Measurements from ENCODE around the gene COL23A1. TPM values are rescaled to one million over a fixed set of nuclear protein-coding genes. Genes with fewer than 3 reads are reported as not detected.
"Not testable (repeated sequence)": the region's sequence is repeated elsewhere in the genome, so short reads cannot be mapped to it uniquely, and the experiment has no call there.

COL23A1 gene
- total and polyA plus RNA-seq, 3 experiments from 2014 or later: 0.20 to 0.28 TPM; not detected in 1

DNA sequence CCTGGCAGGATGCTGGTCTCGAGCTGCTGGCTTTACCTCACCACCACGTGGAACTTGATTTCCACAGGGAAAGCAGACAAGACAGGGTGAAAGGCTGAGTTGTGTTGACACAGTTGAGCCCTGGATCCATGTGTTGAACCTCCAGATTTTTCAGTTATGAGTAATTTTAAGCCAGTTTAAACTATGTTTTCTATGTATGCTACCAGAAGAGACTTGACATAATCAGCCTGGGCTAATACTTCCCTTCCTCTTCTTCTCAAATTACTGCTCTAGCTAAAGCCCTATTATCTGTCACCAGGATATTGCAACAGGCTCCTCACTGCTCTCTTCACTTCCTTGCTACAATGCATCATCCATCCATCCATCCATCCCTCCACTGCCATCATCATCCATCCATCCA lies 345.6 kb downstream of the COL23A1 start:
- H3K4me1 ChIP-seq (ENCODE audit: insufficient read depth, low read length): peaks cover 32% of the 10 kb centered on the region
- H3K4me1 Mint-ChIP-seq: peaks cover 28 to 58% (median 39%) of the 10 kb centered on the region in 3 donors

DNA sequence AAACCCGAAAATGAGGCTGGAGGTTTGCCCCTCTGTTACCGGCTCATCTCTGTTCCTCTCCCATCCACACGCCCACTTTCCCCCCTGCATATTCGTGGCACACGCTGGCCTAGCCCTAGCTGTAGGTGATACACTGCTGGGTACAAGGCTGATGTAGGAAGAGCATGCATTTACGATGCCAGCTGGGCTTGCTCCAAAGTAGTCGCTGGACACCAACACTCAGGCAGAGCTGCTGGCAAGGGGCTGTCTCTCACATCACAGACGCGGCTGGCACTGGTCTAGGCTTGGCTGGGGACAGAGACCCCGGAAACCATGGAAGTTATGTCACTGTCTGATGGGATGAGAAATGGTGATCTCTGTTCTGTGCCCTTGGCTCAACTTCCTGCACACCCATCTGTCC lies 347.8 kb downstream of the COL23A1 start:
- DNase-seq: peak in 1 of 5 donors; percentile 44
- Mint-ChIP-seq H3K4me1 (peaks cover 34 to 57% (median 40%) of the 10 kb centered on the region in 3 donors), H3K27me3 (no peaks in the 10 kb centered on the region), H3K36me3 (no peaks in the 10 kb centered on the region), H3K27ac (peak overlapping the region in 7 of 8 donors; percentile 11 to 93 (median 53)), H3K9me3 (no peaks in the 10 kb centered on the region), H3K4me3 (peak overlapping the region in 2 of 7 donors; percentile 9 to 16)
- Histone ChIP-seq H3K4me3 (ENCODE audit: low read length) (no peak overlapping the region), H3K27ac (ENCODE audit: low read depth, low read length) (no peak overlapping the region), H3K36me3 (ENCODE audit: insufficient read depth, low read length) (no peaks in the 10 kb centered on the region), H3K27me3 (ENCODE audit: insufficient read depth, low read length, poor library complexity, severe bottlenecking) (no peaks in the 10 kb centered on the region), H3K9me3 (ENCODE audit: low read length) (no peaks in the 10 kb centered on the region), H3K4me1 (ENCODE audit: insufficient read depth, low read length) (peaks cover 37% of the 10 kb centered on the region)
- POLR2A ChIA-PET: no interaction called here
- CTCF ChIA-PET: no interaction called here

More for the DNA sequence above, 345.6 kb downstream of the COL23A1 start:
- no peaks in the 10 kb centered on the region for H3K9me3 ChIP-seq (ENCODE audit: low read length)
- Mint-ChIP-seq H3K27ac (peak overlapping the region in 1 of 8 donors; percentile 46), H3K4me3 (no peak overlapping the region), H3K36me3 (no peaks in the 10 kb centered on the region), H3K9me3 (peaks cover 0 to 2% (median 0%) of the 10 kb centered on the region in 5 donors), H3K27me3 (peaks cover 0 to 3% of the 10 kb centered on the region in 2 donors)
- H3K36me3 ChIP-seq (ENCODE audit: insufficient read depth, low read length): no peaks in the 10 kb centered on the region
- CTCF ChIA-PET: interaction anchor here (1.5 kb wide), 1 partner anchor 13 kb away, joined by 6 read pairs; no protein-coding TSS in a partner anchor
- POLR2A ChIA-PET: no interaction called here
- H3K4me3 ChIP-seq (ENCODE audit: low read length): no peak overlapping the region
- H3K27me3 ChIP-seq (ENCODE audit: insufficient read depth, low read length, poor library complexity, severe bottlenecking): no peaks in the 10 kb centered on the region
- H3K27ac ChIP-seq (ENCODE audit: low read depth, low read length): no peak overlapping the region
- no peak for DNase-seq

DNA sequence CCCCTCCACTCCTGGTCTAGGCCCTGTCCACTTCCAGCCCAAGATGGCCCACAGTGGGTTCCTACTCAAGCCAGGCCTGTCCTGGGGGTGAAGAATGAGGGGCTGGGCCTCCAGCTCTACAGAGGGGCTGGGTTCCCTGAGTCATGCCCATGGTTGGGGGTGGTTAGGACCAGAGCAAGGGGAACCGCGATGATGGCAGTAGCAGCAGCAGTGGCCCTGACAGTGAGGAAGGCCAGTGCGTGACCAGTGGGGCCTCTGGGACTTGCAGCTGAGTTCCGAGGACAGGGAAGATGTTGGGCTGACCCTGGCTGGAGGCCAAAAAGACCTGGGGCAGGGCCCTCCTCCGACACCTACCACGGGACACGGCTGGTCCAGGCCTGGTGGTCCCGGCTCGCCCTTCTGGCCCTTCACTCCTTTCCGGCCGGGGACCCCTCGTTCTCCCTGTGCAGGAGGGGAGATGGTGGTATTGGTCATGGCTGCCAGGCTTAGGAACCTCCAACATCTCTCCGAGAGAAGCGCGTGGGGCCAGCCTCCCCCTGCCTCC lies 348.4 kb downstream of the COL23A1 start:
- H3K27me3 ChIP-seq (ENCODE audit: insufficient read depth, low read length, poor library complexity, severe bottlenecking): no peaks in the 10 kb centered on the region
- ChIA-PET POLR2A (no interaction called here), CTCF (no interaction called here)
- DNase-seq: no peak
- H3K4me1 ChIP-seq (ENCODE audit: insufficient read depth, low read length): peaks cover 44% of the 10 kb centered on the region
- H3K27me3 Mint-ChIP-seq: no peaks in the 10 kb centered on the region
- H3K36me3 ChIP-seq (ENCODE audit: insufficient read depth, low read length): no peaks in the 10 kb centered on the region
- no peak overlapping the region for H3K4me3 Mint-ChIP-seq
- H3K4me3 ChIP-seq (ENCODE audit: low read length): no peak overlapping the region
- no peaks in the 10 kb centered on the region for H3K36me3 Mint-ChIP-seq
- peaks cover 40 to 61% (median 43%) of the 10 kb centered on the region in 3 donors for H3K4me1 Mint-ChIP-seq
- no peaks in the 10 kb centered on the region for H3K9me3 ChIP-seq (ENCODE audit: low read length)
- H3K27ac ChIP-seq (ENCODE audit: low read depth, low read length): no peak overlapping the region
- no peaks in the 10 kb centered on the region for H3K9me3 Mint-ChIP-seq
- H3K27ac Mint-ChIP-seq: peak overlapping the region in 4 of 8 donors; percentile 12 to 97 (median 88)

DNA sequence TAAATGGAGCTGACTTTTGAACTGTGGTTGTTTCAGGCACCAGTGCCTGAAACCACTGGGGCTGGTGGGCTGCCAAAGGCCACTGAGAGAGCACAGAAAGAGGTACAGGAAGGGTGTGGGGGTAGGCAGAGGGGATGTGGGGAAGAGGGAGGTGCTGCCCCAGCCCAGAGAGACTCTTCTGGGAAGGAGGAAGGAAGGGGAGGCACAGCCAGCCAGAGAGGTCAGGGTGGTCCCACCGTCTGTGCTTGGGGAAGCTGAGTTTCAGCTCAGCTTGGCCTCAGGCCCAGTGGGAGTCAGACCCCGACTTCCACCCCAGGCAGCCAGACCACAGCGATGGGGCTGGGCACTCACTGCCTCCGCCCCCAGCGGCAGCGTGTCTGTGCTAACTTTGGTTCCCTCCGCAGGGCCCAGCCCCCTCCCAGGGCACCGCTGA lies 348.9 kb downstream of the COL23A1 start:
- ChIA-PET CTCF (interaction anchor here (1.0 kb wide), 1 partner anchor 8 kb away, joined by 5 read pairs; no protein-coding TSS in a partner anchor), POLR2A (no interaction called here)
- peaks cover 49% of the 10 kb centered on the region for H3K4me1 ChIP-seq (ENCODE audit: insufficient read depth, low read length)
- peak overlapping the region in 5 of 7 donors; percentile 1 to 88 (median 69) for H3K4me3 Mint-ChIP-seq
- H3K27ac ChIP-seq (ENCODE audit: low read depth, low read length): no peak overlapping the region
- peak in 3 of 5 donors; percentile 23 to 52 (median 24) for DNase-seq
- H3K9me3 Mint-ChIP-seq: no peaks in the 10 kb centered on the region
- H3K27me3 ChIP-seq (ENCODE audit: insufficient read depth, low read length, poor library complexity, severe bottlenecking): no peaks in the 10 kb centered on the region
- peaks cover 46 to 62% (median 47%) of the 10 kb centered on the region in 3 donors for H3K4me1 Mint-ChIP-seq
- H3K36me3 Mint-ChIP-seq: no peaks in the 10 kb centered on the region
- H3K9me3 ChIP-seq (ENCODE audit: low read length): no peaks in the 10 kb centered on the region
- no peak overlapping the region for H3K4me3 ChIP-seq (ENCODE audit: low read length)
- peak overlapping the region; percentile 56 to 97 (median 84) for H3K27ac Mint-ChIP-seq
- no peaks in the 10 kb centered on the region for H3K36me3 ChIP-seq (ENCODE audit: insufficient read depth, low read length)
- H3K27me3 Mint-ChIP-seq: no peaks in the 10 kb centered on the region

DNA sequence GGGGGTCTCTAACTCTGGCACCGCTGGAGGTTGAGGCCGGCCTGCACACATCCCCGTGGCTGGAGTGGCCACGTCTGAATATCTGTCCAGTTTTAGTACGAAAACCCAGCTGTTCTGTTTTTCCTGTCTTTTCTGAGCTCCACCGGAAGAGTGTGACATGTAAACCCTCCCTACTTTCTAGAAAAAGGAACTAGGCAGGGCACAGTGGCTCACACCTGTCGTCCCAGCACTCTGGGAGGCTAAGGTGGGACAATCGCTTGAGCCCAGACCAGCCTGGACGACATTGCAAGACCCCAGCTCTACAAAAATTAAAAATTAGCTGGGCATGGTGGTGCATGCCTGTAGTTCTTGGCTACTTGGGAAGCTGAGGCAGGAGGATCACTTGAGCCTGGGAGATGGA lies 349.4 kb downstream of the COL23A1 start:
- H3K4me3 Mint-ChIP-seq: peak overlapping the region in 6 of 7 donors; percentile 1 to 88 (median 66)
- Histone ChIP-seq H3K9me3 (ENCODE audit: low read length) (no peaks in the 10 kb centered on the region), H3K27me3 (ENCODE audit: insufficient read depth, low read length, poor library complexity, severe bottlenecking) (no peaks in the 10 kb centered on the region), H3K27ac (ENCODE audit: low read depth, low read length) (no peak overlapping the region), H3K36me3 (ENCODE audit: insufficient read depth, low read length) (no peaks in the 10 kb centered on the region), H3K4me3 (ENCODE audit: low read length) (peak overlapping the region; percentile 20), H3K4me1 (ENCODE audit: insufficient read depth, low read length) (peaks cover 50% of the 10 kb centered on the region)
- H3K9me3 Mint-ChIP-seq: no peaks in the 10 kb centered on the region
- peak in 1 of 5 donors; percentile 20 for DNase-seq
- no peaks in the 10 kb centered on the region for H3K27me3 Mint-ChIP-seq
- H3K36me3 Mint-ChIP-seq: no peaks in the 10 kb centered on the region
- H3K27ac Mint-ChIP-seq: peak overlapping the region; percentile 56 to 97 (median 86)
- ChIA-PET POLR2A (no interaction called here), CTCF (interaction anchor here (1.0 kb wide), 1 partner anchor 8 kb away, joined by 5 read pairs; no protein-coding TSS in a partner anchor)
- peaks cover 47 to 66% (median 50%) of the 10 kb centered on the region in 3 donors for H3K4me1 Mint-ChIP-seq

DNA sequence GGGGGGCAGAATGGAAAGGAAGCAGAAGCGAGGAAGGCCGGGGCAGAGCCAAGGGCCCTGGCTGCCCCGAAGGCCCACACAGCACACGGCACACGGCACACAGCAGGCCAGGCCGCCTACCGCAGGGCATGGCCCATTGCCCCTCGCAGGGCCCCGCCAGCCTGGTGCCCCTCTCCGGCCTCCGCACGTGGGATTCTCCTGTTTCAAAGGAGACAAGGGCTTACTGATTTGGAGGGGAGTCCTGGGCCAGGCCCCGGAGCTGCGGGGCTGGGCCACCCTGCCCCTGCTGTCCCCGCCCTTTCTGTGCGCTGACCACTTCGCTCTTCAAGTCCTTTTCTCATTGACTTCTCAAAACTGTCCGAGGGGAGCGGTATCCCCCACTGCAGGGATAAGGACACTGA lies 349.9 kb downstream of the COL23A1 start:
- H3K9me3 Mint-ChIP-seq: no peaks in the 10 kb centered on the region
- H3K27me3 Mint-ChIP-seq: no peaks in the 10 kb centered on the region
- CTCF ChIA-PET: interaction anchor here (1.0 kb wide), 1 partner anchor 9 kb away, joined by 5 read pairs; no protein-coding TSS in a partner anchor
- no peak overlapping the region for H3K27ac ChIP-seq (ENCODE audit: low read depth, low read length)
- peak overlapping the region in 6 of 7 donors; percentile 1 to 88 (median 69) for H3K4me3 Mint-ChIP-seq
- peak overlapping the region; percentile 70 to 97 (median 86) for H3K27ac Mint-ChIP-seq
- H3K4me3 ChIP-seq (ENCODE audit: low read length): no peak overlapping the region
- peak in 1 of 5 donors; percentile 7 for DNase-seq
- POLR2A ChIA-PET: no interaction called here
- peaks cover 50% of the 10 kb centered on the region for H3K4me1 ChIP-seq (ENCODE audit: insufficient read depth, low read length)
- peaks cover 48 to 71% (median 54%) of the 10 kb centered on the region in 3 donors for H3K4me1 Mint-ChIP-seq
- H3K36me3 ChIP-seq (ENCODE audit: insufficient read depth, low read length): no peaks in the 10 kb centered on the region
- no peaks in the 10 kb centered on the region for H3K27me3 ChIP-seq (ENCODE audit: insufficient read depth, low read length, poor library complexity, severe bottlenecking)
- no peaks in the 10 kb centered on the region for H3K36me3 Mint-ChIP-seq
- H3K9me3 ChIP-seq (ENCODE audit: low read length): no peaks in the 10 kb centered on the region

DNA sequence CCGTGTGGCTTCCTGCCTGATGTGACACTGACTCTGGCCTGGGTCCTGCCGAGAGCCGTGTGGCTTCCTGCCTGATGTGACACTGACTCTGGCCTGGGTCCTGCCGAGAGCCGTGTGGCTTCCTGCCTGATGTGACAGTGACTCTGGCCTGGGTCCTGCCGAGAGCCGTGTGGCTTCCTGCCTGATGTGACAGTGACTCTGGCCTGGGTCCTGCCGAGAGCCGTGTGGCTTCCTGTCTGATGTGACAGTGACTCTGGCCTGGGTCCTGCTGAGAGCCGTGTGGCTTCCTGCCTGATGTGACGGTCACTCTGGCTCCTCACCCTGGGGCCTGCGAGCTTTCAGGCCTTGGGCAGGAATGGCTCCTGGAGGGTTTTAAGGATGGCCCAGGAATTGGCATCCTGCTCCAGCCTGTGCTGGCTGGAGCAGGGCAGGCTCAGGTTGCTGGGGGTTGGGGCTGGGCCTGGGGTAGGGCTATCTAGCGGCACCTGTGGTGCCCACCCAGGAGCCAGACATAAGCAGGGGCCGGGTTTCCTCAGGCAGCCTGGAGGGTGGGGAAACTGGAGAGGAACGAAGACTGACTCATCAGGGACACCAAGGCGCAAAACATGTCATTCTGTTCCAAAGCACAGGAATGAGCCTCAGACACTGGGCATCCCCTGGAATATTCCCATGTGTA lies 350.4 kb downstream of the COL23A1 start:
- H3K27ac Mint-ChIP-seq: peak overlapping the region; percentile 67 to 90 (median 83)
- POLR2A ChIA-PET; H3K36me3 ChIP-seq (ENCODE audit: insufficient read depth, low read length); H3K9me3 Mint-ChIP-seq; CTCF ChIA-PET; H3K36me3 Mint-ChIP-seq; H3K9me3 ChIP-seq (ENCODE audit: low read length); H3K4me3 ChIP-seq (ENCODE audit: low read length); H3K27me3 ChIP-seq (ENCODE audit: insufficient read depth, low read length, poor library complexity, severe bottlenecking); H3K27ac ChIP-seq (ENCODE audit: low read depth, low read length); H3K27me3 Mint-ChIP-seq: not testable (repeated sequence)
- H3K4me1 Mint-ChIP-seq: peaks cover 53 to 77% (median 60%) of the 10 kb centered on the region in 3 donors
- peak in 3 of 5 donors; percentile 32 to 61 (median 44) for DNase-seq
- H3K4me1 ChIP-seq (ENCODE audit: insufficient read depth, low read length): peaks cover 52% of the 10 kb centered on the region
- H3K4me3 Mint-ChIP-seq: peak overlapping the region in 5 of 7 donors; percentile 45 to 73 (median 66)
